K562 (cell line): ENCODE measurements around the gene CLK4. TPM values are rescaled to one million over a fixed set of nuclear protein-coding genes. Genes with fewer than 3 reads are reported as not detected.
"Not testable (repeated sequence)": the region's sequence is repeated elsewhere in the genome, so short reads cannot be mapped to it uniquely, and the experiment has no call there.

Source experiments
- ATAC-seq: fragments of 200-7000 bp; cut with Tn5 transposase; 3 replicates; pipeline ENCODE4 v1.9.1; 2020; ENCODE audit warnings: moderate library complexity
- BruUV-seq: library from RNA; stranded (reverse); fragments of 400-500 nt; replicated peaks from 2 replicates; lab custom pipeline; 2021; lab: Mats Ljungman, UMichigan
- CTCF ChIA-PET: fragments of 300-600 bp; formaldehyde crosslinking; extraction: SDS; loops from one replicate; lab custom pipeline; 2021; ENCODE audit warnings: low intra/inter-chr PET ratio; lab: Yijun Ruan, JAX
- POLR2A ChIA-PET: fragments of 300-600, 350-650 bp; sonication (Branson Sonifier 250); formaldehyde crosslinking; extraction: SDS; loops from one replicate; lab custom pipeline; 2021; ENCODE audit warnings: antibody characterized with exemption, inconsistent platforms; lab: Yijun Ruan, JAX
- DNase-seq, 4 experiments: peaks; one replicate each; pipeline versions ENCODE4 v3.0.0 to v3.0.0-alpha.2; 2011 to 2018; ENCODE audit warnings: low spot score in 3 of 4, mixed read lengths in 3 of 4; ENCODE audit errors: extremely low read depth in 1 of 4
- FAIRE-seq: peaks from 2 replicates; lab custom pipeline; 2011; peaks lifted over from hg19 to GRCh38; lab: Jason Lieb, UNC
- H2AFZ ChIP-seq: 2 replicates; pipeline ENCODE4 v1.6.0; 2011; ENCODE audit warnings: low read depth, low read length, control low read depth, inconsistent platforms
- H3K27ac ChIP-seq: fragments of 200-600 bp; 3 replicates; pipeline ENCODE4 v1.8.0; 2011; ENCODE audit warnings: low read depth, mild to moderate bottlenecking, control low read depth, inconsistent platforms, low read length, moderate library complexity, mixed read lengths; ENCODE audit errors: extremely low read depth
- H3K27me3 ChIP-seq, 2 experiments: fragments of 300-600 bp in 1 of 2; 2 replicates in 1 of 2; 3 replicates in 1 of 2; pipeline versions ENCODE4 v1.6.0 to v1.8.0; 2011; ENCODE audit warnings: inconsistent platforms in 2 of 2, low read length in 2 of 2, mild to moderate bottlenecking in 1 of 2, mixed read lengths in 1 of 2, moderate library complexity in 1 of 2; ENCODE audit not compliant: control insufficient read depth in 2 of 2, insufficient read depth in 2 of 2
- H3K36me3 ChIP-seq: fragments of 300-600 bp; 3 replicates; pipeline ENCODE4 v1.8.0; 2011; ENCODE audit warnings: mild to moderate bottlenecking, low read length, inconsistent platforms; ENCODE audit not compliant: control insufficient read depth, insufficient read depth
- H3K4me1 ChIP-seq, 2 experiments: fragments of 200-600 bp in 1 of 2; replicated peaks in 1 of 2; 2 replicates in 1 of 2; 3 replicates in 1 of 2; pipeline versions ENCODE4 v1.5.1 to v1.8.0; 2011; ENCODE audit warnings: inconsistent platforms in 2 of 2, low read length in 2 of 2, mild to moderate bottlenecking in 1 of 2, mixed read lengths in 1 of 2, moderate library complexity in 1 of 2; ENCODE audit not compliant: control insufficient read depth in 2 of 2, insufficient read depth in 2 of 2
- H3K4me2 ChIP-seq: 2 replicates; pipeline ENCODE4 v1.6.1; 2011; ENCODE audit warnings: low read length, control low read depth, inconsistent platforms, mixed read lengths; ENCODE audit not compliant: insufficient read depth
- H3K4me3 ChIP-seq: fragments of 200-600 bp; sonication (generic), shearing (Covaris generic); 2 replicates; pipeline ENCODE4 v1.5.1; 2016; ENCODE audit warnings: control low read depth, inconsistent platforms
- H3K79me2 ChIP-seq: fragments of 200-600 bp; 3 replicates; pipeline ENCODE4 v1.8.0; 2011; ENCODE audit warnings: low read length, inconsistent platforms; ENCODE audit not compliant: control insufficient read depth, insufficient read depth
- H3K9ac ChIP-seq, 2 experiments: 2 replicates each; pipeline versions ENCODE4 v1.6.0 to v1.6.1; 2011; ENCODE audit warnings: low read depth in 2 of 2, low read length in 2 of 2, control low read depth in 1 of 2, inconsistent platforms in 1 of 2, mild to moderate bottlenecking in 1 of 2, mixed read lengths in 1 of 2; ENCODE audit not compliant: insufficient read depth in 1 of 2
- H3K9me1 ChIP-seq: one replicate; pipeline ENCODE4 v1.6.0; 2011; ENCODE audit warnings: inconsistent platforms, mild to moderate bottlenecking, low read length, moderate library complexity; ENCODE audit not compliant: control insufficient read depth, insufficient read depth
- H3K9me3 ChIP-seq: replicated peaks from 2 replicates; pipeline ENCODE4 v1.5.1; 2011; ENCODE audit warnings: low read depth, low read length, inconsistent platforms; ENCODE audit not compliant: control insufficient read depth, insufficient read depth
- H4K20me1 ChIP-seq: replicated peaks from 2 replicates; pipeline ENCODE4 v1.6.1; 2011; ENCODE audit warnings: low read length, inconsistent platforms, mixed read lengths; ENCODE audit not compliant: control insufficient read depth, insufficient read depth
- ZNF707 ChIP-seq: fragments of 250-450 bp; sonication (Bioruptor Pico); conservative IDR thresholded peaks from 2 replicates; pipeline ENCODE4 v1.8.0; 2022; ENCODE audit warnings: inconsistent platforms, mild to moderate bottlenecking, moderate library complexity
- WGBS: fragments of 100-300 bp; shearing (Covaris generic); methylation state at CpG from one replicate; pipeline ENCODE4 v1.1.6; 2016; ENCODE audit warnings: low coverage, mixed read lengths; ENCODE audit not compliant: insufficient coverage; ENCODE audit errors: missing lambda C conversion rate; 5-methylcytosine and 5-hydroxymethylcytosine counted together
- in situ Hi-C: fragments of 300-500 bp; cut with MboI; formaldehyde crosslinking; loops from 4 replicates; pipeline ENCODE4 v1.15.0; 2018; ENCODE audit warnings: inconsistent platforms, mixed read lengths
- intact Hi-C: fragments of 100-400 bp; cut with micrococcal nuclease; formaldehyde crosslinking; loops from 2 replicates; pipeline ENCODE4 v1.14.2; 2022
- polyA plus RNA-seq, 8 experiments: library from polyadenylated mRNA; depleted of rRNA in 4 of 8; stranded (reverse) in 5 of 8; unstranded in 3 of 8; fragments of >200 nt; fragmentation: Nextera tagmentation in 2 of 8; fragmentation: Illumina TruSeq in 1 of 8; extraction: Ambion mirVana in 2 of 8; extraction: Trizol in 1 of 8; gene quantifications; 2 replicates each; pipeline versions ENCODE4 v1.2.1 to v1.2.3, GENCODE V29; 2011 to 2014; ENCODE audit warnings: inconsistent platforms in 1 of 8, missing spikeins in 1 of 8
- total RNA-seq, 7 experiments: library from RNA; depleted of rRNA in 6 of 7; stranded (reverse); fragments of >200 nt in 6 of 7; fragmentation: Illumina TruSeq in 2 of 7; extraction: Trizol in 2 of 7; gene quantifications; 2 replicates each; pipeline versions ENCODE4 v1.2.1 to v1.2.3, GENCODE V29; 2011 to 2021; ENCODE audit warnings: low replicate concordance in 1 of 7

The CLK4 gene
- total and polyA plus RNA-seq, 9 of the 15 experiments (the other 6 are each of a cell fraction or from before 2014, with no cell fraction given), result 10.5 to 23.1 (median 13.9) TPM

GRCh38 chr5:178586396-178586795 is 40.5 kb downstream of the CLK4 start:
- H3K36me3 ChIP-seq, result no peaks in the 10 kb centered on the region
- no peak overlapping the region for H3K4me3 ChIP-seq
- no peak for DNase-seq
- POLR2A ChIA-PET, result interaction anchor here (1.1 to 1.2 kb wide), 2 partner anchors 9 to 297 kb away, joined by 3 read pairs; no protein-coding TSS in a partner anchor
- ATAC-seq, result no peak
- TF ChIP-seq ZNF707, result no peak
- no peaks in the 10 kb centered on the region for H3K79me2 ChIP-seq
- H3K9ac ChIP-seq, result no peak overlapping the region
- no TSS peak for BruUV-seq
- no peaks in the 10 kb centered on the region; the same call in 1 of the 2 replicates for H4K20me1 ChIP-seq
- FAIRE-seq, result no peak
- H3K4me1 ChIP-seq, result peaks cover 0 to 16% of the 10 kb centered on the region in 2 experiments; a peak in 3 of 5 replicates
- in situ Hi-C loops (no loop called here), intact Hi-C loops (no loop called here)
- CTCF ChIA-PET, result no interaction called here
- H3K27ac ChIP-seq, result no peak overlapping the region
- H2AFZ ChIP-seq, result no peak overlapping the region
- peaks cover 28 to 59% of the 10 kb centered on the region in 2 experiments for H3K27me3 ChIP-seq
- H3K9me1 ChIP-seq, result no peaks in the 10 kb centered on the region
- H3K4me2 ChIP-seq, result no peak overlapping the region
- no peaks in the 10 kb centered on the region for H3K9me3 ChIP-seq
- WGBS, result 10% methylated on average over 2 of the region's 2 CpGs

- H3K4me2 ChIP-seq, H3K9me3 ChIP-seq, H2AFZ ChIP-seq, in situ Hi-C loops, H3K4me3 ChIP-seq, H3K79me2 ChIP-seq, H3K9me1 ChIP-seq, H3K9ac ChIP-seq, intact Hi-C loops, H4K20me1 ChIP-seq, H3K27ac ChIP-seq, BruUV-seq, CTCF ChIA-PET, POLR2A ChIA-PET, H3K36me3 ChIP-seq: not testable (repeated sequence)
- WGBS, result 20% methylated on average over 11 of the region's 11 CpGs
- ATAC-seq, result peak; percentile 77
- peaks cover 28 to 63% of the 10 kb centered on the region in 2 experiments for H3K27me3 ChIP-seq
- H3K4me1 ChIP-seq, result peaks cover 0 to 14% of the 10 kb centered on the region in 2 experiments; a peak in 2 of 5 replicates
- FAIRE-seq, result peak; percentile 83
- peak in 2 of 4 experiments; percentile 18 to 32 for DNase-seq
Measured at GRCh38 chr5:178585421-178585820, 41.4 kb downstream of the CLK4 start.
